GM12878 (cell line): Measurements from ENCODE around the gene NIN. TPM values are rescaled to one million over a fixed set of nuclear protein-coding genes. Genes with fewer than 3 reads are reported as not detected.

Source experiments
- ATAC-seq: fragments of 200-7000 bp; cut with Tn5 transposase; 3 replicates; pipeline ENCODE4 v1.9.1; 2020; ENCODE audit warnings: mild to moderate bottlenecking, moderate library complexity
- BruUV-seq: library from RNA; stranded (reverse); fragments of 400-500 nt; replicated peaks from 2 replicates; lab custom pipeline; 2021; lab: Mats Ljungman, UMichigan
- CTCF ChIA-PET: fragments of 300-600 bp; sonication (Branson Sonifier 250); formaldehyde crosslinking; extraction: SDS; loops from one replicate; lab custom pipeline; 2021; ENCODE audit warnings: inconsistent platforms; lab: Yijun Ruan, JAX
- POLR2A ChIA-PET: fragments of 350-600 bp; formaldehyde crosslinking; extraction: SDS; loops from one replicate; lab custom pipeline; 2021; ENCODE audit warnings: inconsistent platforms; lab: Charles Lee
- RAD21 ChIA-PET: fragments of 300-600 bp; sonication (Branson Sonifier 250); formaldehyde crosslinking; loops from one replicate; lab custom pipeline; 2023; ENCODE audit warnings: antibody characterized with exemption; ENCODE audit not compliant: unreplicated experiment; lab: Charles Lee
- SMC1A ChIA-PET: fragments of 300-600 bp; sonication (Branson Sonifier 250); formaldehyde crosslinking; loops from one replicate; lab custom pipeline; 2023; ENCODE audit not compliant: unreplicated experiment, uncharacterized antibody; lab: Charles Lee
- DNase-seq: peaks from one replicate; pipeline ENCODE4 v3.0.0-alpha.2; 2011; ENCODE audit warnings: low read depth, low spot score
- FAIRE-seq: peaks from 3 replicates; lab custom pipeline; 2011; peaks lifted over from hg19 to GRCh38; lab: Jason Lieb, UNC
- H2AFZ ChIP-seq: 2 replicates; pipeline ENCODE4 v1.6.0; 2011; ENCODE audit warnings: low read depth, low read length, control low read depth; ENCODE audit not compliant: control insufficient read depth
- H3K27ac ChIP-seq: 2 replicates; pipeline ENCODE4 v1.5.1; 2011; ENCODE audit warnings: control low read depth; ENCODE audit not compliant: control insufficient read depth, insufficient read depth
- H3K27me3 ChIP-seq, 2 experiments: replicated peaks in 1 of 2; 2 replicates each; pipeline versions ENCODE4 v1.6.0 to v1.6.1; 2011; ENCODE audit warnings: low read length in 1 of 2; ENCODE audit not compliant: control insufficient read depth in 2 of 2, insufficient read depth in 2 of 2
- H3K36me3 ChIP-seq, 2 experiments: 2 replicates each; pipeline ENCODE4 v1.5.1; 2011; ENCODE audit warnings: low read length in 1 of 2; ENCODE audit not compliant: control insufficient read depth in 2 of 2, insufficient read depth in 2 of 2
- H3K4me1 ChIP-seq: 2 replicates; pipeline ENCODE4 v1.6.1; 2011; ENCODE audit warnings: mild to moderate bottlenecking, low read length, moderate library complexity, mixed read lengths; ENCODE audit not compliant: control insufficient read depth, insufficient read depth
- H3K4me2 ChIP-seq: 2 replicates; pipeline ENCODE4 v1.6.0; 2011; ENCODE audit warnings: control low read depth; ENCODE audit not compliant: control insufficient read depth, insufficient read depth
- H3K4me3 ChIP-seq: fragments of 200-600 bp; sonication (generic); 2 replicates; pipeline ENCODE4 v1.5.1; 2016
- H3K79me2 ChIP-seq: 2 replicates; pipeline ENCODE4 v1.6.0; 2011; ENCODE audit warnings: low read length; ENCODE audit not compliant: control insufficient read depth, insufficient read depth
- H3K9ac ChIP-seq: 2 replicates; pipeline ENCODE4 v1.8.0; 2011; ENCODE audit warnings: low read length, control low read depth, mixed read lengths; ENCODE audit not compliant: control insufficient read depth, insufficient read depth
- H3K9me3 ChIP-seq: replicated peaks from 3 replicates; pipeline ENCODE4 v1.5.1; 2011; ENCODE audit warnings: mild to moderate bottlenecking, low read length; ENCODE audit not compliant: control insufficient read depth, insufficient read depth
- H4K20me1 ChIP-seq: 2 replicates; pipeline ENCODE4 v1.6.0; 2011; ENCODE audit not compliant: control insufficient read depth, insufficient read depth
- IKZF2 ChIP-seq, 2 experiments: fragments of 450-650 bp; IDR thresholded peaks; 2 replicates each; pipeline ENCODE4 v1.6.1; 2017; ENCODE audit warnings: mild to moderate bottlenecking in 2 of 2, moderate library complexity in 2 of 2
- JUND ChIP-seq: IDR thresholded peaks from 2 replicates; pipeline ENCODE4 v1.6.1; 2012; ENCODE audit warnings: low read depth, mild to moderate bottlenecking, low read length, improper control_type of control experiment, moderate library complexity
- KLF5 ChIP-seq: fragments of 450-650 bp; IDR thresholded peaks from 2 replicates; pipeline ENCODE4 v1.6.1; 2014; ENCODE audit warnings: mild to moderate bottlenecking; ENCODE audit not compliant: partially characterized antibody
- MTA3 ChIP-seq: IDR thresholded peaks from 2 replicates; pipeline ENCODE4 v1.6.1; 2012; ENCODE audit warnings: low read length, inconsistent platforms, borderline replicate concordance
- NR2C2 ChIP-seq: IDR thresholded peaks from 2 replicates; pipeline ENCODE4 v1.6.1; 2011; ENCODE audit warnings: borderline replicate concordance, low read depth; ENCODE audit not compliant: control insufficient read depth, insufficient read length
- NRF1 ChIP-seq: conservative IDR thresholded peaks from 2 replicates; pipeline ENCODE4 v1.6.1; 2011; ENCODE audit warnings: mild to moderate bottlenecking, low read depth, low read length, improper control_type of control experiment
- PAX5 ChIP-seq: IDR thresholded peaks from 2 replicates; pipeline ENCODE4 v1.6.1; 2011; ENCODE audit warnings: low read depth, low read length, borderline replicate concordance
- ZNF207 ChIP-seq: fragments of 450-650 bp; IDR thresholded peaks from 2 replicates; pipeline ENCODE4 v1.6.1; 2014; ENCODE audit warnings: antibody characterized with exemption, mild to moderate bottlenecking, borderline replicate concordance
- ZSCAN29 ChIP-seq: fragments of 450-650 bp; IDR thresholded peaks from 2 replicates; pipeline ENCODE4 v1.6.1; 2017; ENCODE audit warnings: mild to moderate bottlenecking, moderate library complexity
- WGBS: methylation state at CpG from one replicate; pipeline ENCODE4 v1.1.6; 2016; ENCODE audit warnings: low lambda C conversion rate; ENCODE audit not compliant: insufficient replicate concordance, insufficient coverage; ENCODE audit errors: missing lambda C conversion rate; 5-methylcytosine and 5-hydroxymethylcytosine counted together
- in situ Hi-C: fragments of 300-500 bp; cut with MboI; formaldehyde crosslinking; loops from 9 replicates; pipeline ENCODE4 v1.14.3; 2018; ENCODE audit warnings: mixed read lengths
- intact Hi-C: fragments of 100-400 bp; cut with micrococcal nuclease; formaldehyde crosslinking; loops from one replicate; pipeline ENCODE4 v1.14.2; 2022; ENCODE audit not compliant: unreplicated experiment
- polyA plus RNA-seq, 11 experiments: library from polyadenylated mRNA; depleted of rRNA in 4 of 11; unstranded in 6 of 11; stranded (reverse) in 5 of 11; fragments of >200 nt; fragmentation: Nextera tagmentation in 4 of 11; fragmentation: Illumina TruSeq in 1 of 11; extraction: Ambion mirVana in 4 of 11; extraction: Trizol in 1 of 11; gene quantifications; 1 replicate in 1 of 11; 2 replicates in 10 of 11; pipeline versions ENCODE4 v1.2.1 to v1.2.3, GENCODE V29; 2011 to 2016; ENCODE audit warnings: inconsistent platforms in 2 of 11, missing spikeins in 2 of 11, low read depth in 1 of 11
- total RNA-seq, 4 experiments: library from RNA; depleted of rRNA in 3 of 4; stranded (reverse); fragments of >200 nt in 3 of 4; fragmentation: Illumina TruSeq in 1 of 4; extraction: Trizol in 1 of 4; gene quantifications; 2 replicates each; pipeline versions ENCODE4 v1.2.1 to v1.2.3, GENCODE V29; 2013 to 2021
- TF ChIP-seq, protein P1 (sequence below): fragments of 450-650 bp; IDR thresholded peaks from 2 replicates; pipeline ENCODE4 v1.6.1; 2018; ENCODE audit warnings: borderline replicate concordance, mild to moderate bottlenecking; ENCODE audit not compliant: partially characterized antibody

The NIN gene
- total and polyA plus RNA-seq, 10 of the 15 experiments (the other 5 are each of a cell fraction or from before 2014, with no cell fraction given): 16.2 to 135 (median 70.3) TPM

DNA sequence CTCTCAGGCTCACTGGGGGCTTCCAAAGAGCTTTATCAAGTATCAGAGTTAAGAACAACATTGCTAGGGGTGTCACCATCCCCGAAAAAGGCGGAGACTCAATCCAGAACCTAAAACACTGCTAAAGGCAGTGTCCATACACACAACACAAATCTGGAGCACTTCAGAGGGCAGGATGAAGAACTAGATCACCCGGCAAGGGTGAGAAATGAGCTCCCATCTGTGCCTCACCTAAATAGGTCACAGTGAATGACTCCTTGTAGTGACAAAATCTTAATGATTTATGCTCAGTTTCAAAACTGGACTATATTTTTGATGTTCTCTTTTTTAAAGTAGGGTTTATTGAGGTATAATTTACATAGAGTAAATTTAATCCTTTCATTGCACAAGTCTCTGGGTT lies 25.6 kb downstream of the NIN start:
- RAD21 ChIA-PET: no interaction called here
- no peaks in the 10 kb centered on the region for H3K4me1 ChIP-seq
- no peak for DNase-seq
- in situ Hi-C loops (no loop called here), intact Hi-C loops (no loop called here)
- CTCF ChIA-PET: interaction anchor here (0.8 to 2.9 kb wide), 4 partner anchors 9 to 32 kb away, joined by 3 to 8 read pairs (median 4); no protein-coding TSS in a partner anchor
- FAIRE-seq: no peak
- H3K4me3 ChIP-seq: no peak overlapping the region
- no peak for ATAC-seq
- SMC1A ChIA-PET: interaction anchor here (0.8 to 2.2 kb wide), 4 partner anchors 11 to 16 kb away, joined by 3 to 8 read pairs (median 5); no protein-coding TSS in a partner anchor
- BruUV-seq: no TSS peak
- H3K4me2 ChIP-seq: no peak overlapping the region
- H3K9me3 ChIP-seq: no peaks in the 10 kb centered on the region
- H2AFZ ChIP-seq: no peak overlapping the region
- no peak overlapping the region; the same call in 1 of the 2 replicates for H3K27ac ChIP-seq
- TF ChIP-seq NRF1: no peak
- no peak for TF ChIP-seq NR2C2
- TF ChIP-seq ZNF207: no peak
- TF ChIP-seq JUND: no peak
- no peak for TF ChIP-seq KLF5
- TF ChIP-seq, protein P1, sequence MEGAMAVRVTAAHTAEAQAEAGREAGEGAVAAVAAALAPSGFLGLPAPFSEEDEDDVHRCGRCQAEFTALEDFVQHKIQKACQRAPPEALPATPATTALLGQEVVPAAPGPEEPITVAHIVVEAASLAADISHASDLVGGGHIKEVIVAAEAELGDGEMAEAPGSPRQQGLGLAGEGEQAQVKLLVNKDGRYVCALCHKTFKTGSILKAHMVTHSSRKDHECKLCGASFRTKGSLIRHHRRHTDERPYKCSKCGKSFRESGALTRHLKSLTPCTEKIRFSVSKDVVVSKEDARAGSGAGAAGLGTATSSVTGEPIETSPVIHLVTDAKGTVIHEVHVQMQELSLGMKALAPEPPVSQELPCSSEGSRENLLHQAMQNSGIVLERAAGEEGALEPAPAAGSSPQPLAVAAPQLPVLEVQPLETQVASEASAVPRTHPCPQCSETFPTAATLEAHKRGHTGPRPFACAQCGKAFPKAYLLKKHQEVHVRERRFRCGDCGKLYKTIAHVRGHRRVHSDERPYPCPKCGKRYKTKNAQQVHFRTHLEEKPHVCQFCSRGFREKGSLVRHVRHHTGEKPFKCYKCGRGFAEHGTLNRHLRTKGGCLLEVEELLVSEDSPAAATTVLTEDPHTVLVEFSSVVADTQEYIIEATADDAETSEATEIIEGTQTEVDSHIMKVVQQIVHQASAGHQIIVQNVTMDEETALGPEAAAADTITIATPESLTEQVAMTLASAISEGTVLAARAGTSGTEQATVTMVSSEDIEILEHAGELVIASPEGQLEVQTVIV: no peak
- TF ChIP-seq ZSCAN29: no peak
- no peak for TF ChIP-seq IKZF2 (IDR thresholded peaks at IDR 0.05)
- no peak for TF ChIP-seq PAX5
- TF ChIP-seq MTA3: no peak
- 86% methylated on average over 3 of the region's 3 CpGs for WGBS
- H3K36me3 ChIP-seq: peaks cover 11 to 29% of the 10 kb centered on the region in 2 experiments
- H3K9ac ChIP-seq: no peak overlapping the region
- peaks cover 62% of the 10 kb centered on the region for H3K79me2 ChIP-seq
- POLR2A ChIA-PET: interaction anchor here (1.0 kb wide), 1 partner anchor 16 kb away, joined by 4 read pairs; no protein-coding TSS in a partner anchor
- H4K20me1 ChIP-seq: no peaks in the 10 kb centered on the region
- no peaks in the 10 kb centered on the region for H3K27me3 ChIP-seq
